ENCODE results near the gene GSDMA.

GSDMA gene

GRCh38 chr17:40022497-40022896 lies 59.7 kb downstream of the GSDMA start:
- no peak for DNase-seq (ENCODE audit: low read depth)

- DNase-seq (ENCODE audit: low read depth) = no peak
Measured at GRCh38 chr17:40022961-40023541, 60.2 kb downstream of the GSDMA start.

GRCh38 chr17:40023590-40024292 lies 60.9 kb downstream of the GSDMA start:
- no peak for DNase-seq (ENCODE audit: low read depth)

- DNase-seq (ENCODE audit: low read depth) = no peak
Measured at GRCh38 chr17:40024901-40025300, 62.1 kb downstream of the GSDMA start.

GRCh38 chr17:40025559-40025958 lies 62.8 kb downstream of the GSDMA start:
- no peak for DNase-seq (ENCODE audit: low read depth)

- peak; percentile 29 for DNase-seq (ENCODE audit: low read depth)
Measured at GRCh38 chr17:40025991-40026815, 63.4 kb downstream of the GSDMA start.

GRCh38 chr17:40026816-40027613 lies 64.2 kb downstream of the GSDMA start:
- peak; percentile 60 for DNase-seq (ENCODE audit: low read depth)

Data from stimulated activated CD4-positive, alpha-beta T cell treated with anti-CD3 and anti-CD28 coated beads, Interleukin-2, amount 100 ng/mL, for 4 hours (primary cell).